KMS-11 (cell line): ENCODE results near the gene OSGIN1.
"Not testable (repeated sequence)": the region's sequence is repeated elsewhere in the genome, so short reads cannot be mapped to it uniquely, and the experiment has no call there.

Experiments used
- H2AFZ ChIP-seq: fragments of 200-600 bp; sonication (generic); 2 replicates; pipeline ENCODE4 v1.6.1; 2016; ENCODE audit warnings: antibody characterized with exemption, mixed run types, low read depth
- H3K27ac ChIP-seq: fragments of 200-600 bp; sonication (generic); 2 replicates; pipeline ENCODE4 v1.6.1; 2016; ENCODE audit warnings: mild to moderate bottlenecking, mixed run types
- H3K27me3 ChIP-seq: fragments of 200-600 bp; sonication (generic); 2 replicates; pipeline ENCODE4 v1.6.1; 2017; ENCODE audit warnings: mild to moderate bottlenecking, low read depth, mixed run types, moderate library complexity; ENCODE audit not compliant: insufficient read depth
- H3K36me3 ChIP-seq: fragments of 200-600 bp; sonication (generic); 2 replicates; pipeline ENCODE4 v1.6.1; 2017; ENCODE audit warnings: mild to moderate bottlenecking, mixed run types; ENCODE audit not compliant: insufficient read depth
- H3K4me1 ChIP-seq: fragments of 200-600 bp; sonication (generic); 2 replicates; pipeline ENCODE4 v1.6.1; 2016; ENCODE audit warnings: mild to moderate bottlenecking, low read depth, mixed run types; ENCODE audit not compliant: poor library complexity, severe bottlenecking
- H3K4me2 ChIP-seq: fragments of 200-600 bp; sonication (generic); 2 replicates; pipeline ENCODE4 v1.7.0; 2016; ENCODE audit warnings: mild to moderate bottlenecking, mixed run types
- H3K4me3 ChIP-seq: fragments of 200-600 bp; sonication (generic); IDR thresholded peaks from 2 replicates; pipeline ENCODE4 v1.6.1; 2017; ENCODE audit warnings: low read depth, low read length, mixed read lengths; ENCODE audit not compliant: insufficient read depth
- H3K79me2 ChIP-seq: fragments of 200-600 bp; sonication (generic); 2 replicates; pipeline ENCODE4 v1.6.1; 2016; ENCODE audit warnings: low read depth, mixed run types; ENCODE audit not compliant: insufficient read depth
- H3K9ac ChIP-seq: fragments of 200-600 bp; sonication (generic); 2 replicates; pipeline ENCODE4 v1.6.1; 2016; ENCODE audit warnings: mild to moderate bottlenecking, mixed run types
- H4K20me1 ChIP-seq: fragments of 200-600 bp; sonication (generic); 2 replicates; pipeline ENCODE4 v1.6.1; 2016; ENCODE audit warnings: mild to moderate bottlenecking, mixed run types; ENCODE audit not compliant: insufficient read depth
- CTCF ChIP-seq: fragments of 200-600 bp; sonication (generic); conservative IDR thresholded peaks from 2 replicates; pipeline ENCODE4 v1.6.1; 2017; ENCODE audit warnings: low read depth, mild to moderate bottlenecking, antibody characterized with exemption, low read length, moderate library complexity, mixed read lengths

The OSGIN1 gene

GRCh38 chr16:83939266-83939855 is 13.7 kb upstream of the OSGIN1 start:
- Histone ChIP-seq H3K36me3 (no peaks in the 10 kb centered on the region), H3K4me1 (no peaks in the 10 kb centered on the region), H2AFZ (no peak overlapping the region), H4K20me1 (no peaks in the 10 kb centered on the region), H3K4me3 (no peak overlapping the region), H3K9ac (no peak overlapping the region), H3K4me2 (no peak overlapping the region), H3K27ac (no peak overlapping the region), H3K27me3 (no peaks in the 10 kb centered on the region), H3K79me2 (no peaks in the 10 kb centered on the region)
- no peak for TF ChIP-seq CTCF

GRCh38 chr16:83940119-83940518 is 12.9 kb upstream of the OSGIN1 start:
- H3K4me1 ChIP-seq, result no peaks in the 10 kb centered on the region
- H3K27me3 ChIP-seq, result no peaks in the 10 kb centered on the region
- TF ChIP-seq CTCF, result no peak
- H3K4me2 ChIP-seq, result no peak overlapping the region
- H2AFZ ChIP-seq, result no peak overlapping the region
- H4K20me1 ChIP-seq, result no peaks in the 10 kb centered on the region
- H3K4me3 ChIP-seq, result no peak overlapping the region
- H3K9ac ChIP-seq, result no peak overlapping the region
- H3K27ac ChIP-seq, result no peak overlapping the region
- H3K79me2 ChIP-seq, result no peaks in the 10 kb centered on the region
- H3K36me3 ChIP-seq, result no peaks in the 10 kb centered on the region

- H3K79me2 ChIP-seq, result no peaks in the 10 kb centered on the region
- TF ChIP-seq CTCF, result no peak
- H3K4me3 ChIP-seq, result no peak overlapping the region
- H3K9ac ChIP-seq, result no peak overlapping the region
- no peaks in the 10 kb centered on the region for H3K36me3 ChIP-seq
- H2AFZ ChIP-seq, result no peak overlapping the region
- no peak overlapping the region for H3K4me2 ChIP-seq
- no peaks in the 10 kb centered on the region for H3K27me3 ChIP-seq
- no peaks in the 10 kb centered on the region for H3K4me1 ChIP-seq
- H3K27ac ChIP-seq, result no peak overlapping the region
- no peaks in the 10 kb centered on the region for H4K20me1 ChIP-seq
These were observed 12.2 kb upstream of the OSGIN1 start for GRCh38 chr16:83940630-83941378.

GRCh38 chr16:83941546-83941945 is 11.5 kb upstream of the OSGIN1 start:
- not testable (repeated sequence) for H2AFZ ChIP-seq, H3K79me2 ChIP-seq, H3K27me3 ChIP-seq, H3K27ac ChIP-seq, H3K36me3 ChIP-seq, H3K4me2 ChIP-seq, H3K4me3 ChIP-seq, H3K9ac ChIP-seq, H3K4me1 ChIP-seq, H4K20me1 ChIP-seq

- Histone ChIP-seq H3K36me3 (no peaks in the 10 kb centered on the region), H3K9ac (no peak overlapping the region), H4K20me1 (no peaks in the 10 kb centered on the region), H3K4me2 (no peak overlapping the region), H3K27me3 (no peaks in the 10 kb centered on the region), H3K27ac (no peak overlapping the region), H3K4me3 (no peak overlapping the region), H3K79me2 (no peaks in the 10 kb centered on the region), H2AFZ (no peak overlapping the region), H3K4me1 (no peaks in the 10 kb centered on the region)
- no peak for TF ChIP-seq CTCF
These were observed 11.0 kb upstream of the OSGIN1 start for GRCh38 chr16:83942074-83942473.
